8988T (cell line): ENCODE measurements around the gene RAPGEFL1.
"Not testable (repeated sequence)": the region's sequence is repeated elsewhere in the genome, so short reads cannot be mapped to it uniquely, and the experiment has no call there.

ENCODE experiments used
- DNase-seq: peaks from one replicate; pipeline ENCODE4 v3.0.0; 2011

The RAPGEFL1 gene

DNA sequence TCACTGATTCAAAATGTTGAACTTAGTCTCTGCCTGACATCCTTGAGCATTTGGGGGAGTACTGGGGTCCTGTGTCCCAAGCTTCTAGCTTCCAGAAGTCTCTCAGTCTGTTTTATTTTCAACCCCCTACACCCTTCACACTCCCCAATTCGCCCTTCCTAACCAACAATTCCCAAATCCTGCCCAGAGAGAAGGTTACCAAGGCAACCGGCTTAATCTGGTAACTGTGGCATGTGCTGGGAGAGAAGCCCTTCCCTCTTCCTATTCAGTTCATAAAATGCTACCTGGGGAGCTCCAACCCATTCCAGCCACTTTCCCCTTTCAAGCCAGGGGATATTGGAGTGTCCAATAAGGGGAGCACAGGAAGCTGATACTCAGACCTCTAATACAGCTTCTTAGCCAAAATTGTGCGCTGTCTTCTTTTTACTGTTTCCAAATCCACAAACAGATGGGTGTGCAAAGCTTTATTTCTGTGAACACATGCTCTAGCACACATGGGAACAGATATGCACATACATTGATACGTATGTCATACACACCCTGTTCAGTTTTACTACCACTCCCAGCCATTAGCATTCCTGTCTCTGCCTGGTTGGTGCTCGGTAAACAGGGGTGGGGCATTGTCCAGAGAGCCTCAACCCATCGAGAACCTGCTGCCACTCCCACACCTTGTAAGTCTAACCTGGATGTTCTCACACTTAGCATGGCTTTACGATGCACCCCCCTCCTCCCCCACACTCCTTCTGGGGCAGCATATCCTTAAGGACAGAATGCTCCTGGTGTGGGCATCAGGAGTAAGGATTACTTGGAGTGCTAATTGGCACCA, 1.1 kb upstream of the RAPGEFL1 start:
- DNase-seq = no peak

DNA sequence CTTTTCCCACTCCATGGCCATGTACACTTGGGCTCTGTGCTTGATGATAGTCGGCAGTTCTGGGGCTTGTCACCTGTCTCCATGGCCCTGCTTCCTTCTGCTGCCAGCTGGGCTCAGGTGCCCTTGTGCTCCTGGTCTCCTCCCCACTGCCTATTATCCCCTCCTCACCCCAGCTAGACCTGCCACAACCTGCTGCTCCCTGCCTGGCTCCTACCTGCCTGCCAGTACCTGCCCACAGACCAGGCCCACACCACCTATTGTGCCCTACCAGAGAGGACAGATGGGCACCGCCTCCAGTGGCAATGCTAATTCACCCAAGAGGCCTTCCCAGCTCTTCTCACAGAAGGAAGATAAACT, 538 bp upstream of the RAPGEFL1 start:
- DNase-seq = no peak

- no peak for DNase-seq
These were observed 841 bp downstream of the RAPGEFL1 start for GRCh38 chr17:40178021-40178601.

GRCh38 chr17:40178660-40179059, 1.4 kb downstream of the RAPGEFL1 start:
- DNase-seq = no peak

DNA sequence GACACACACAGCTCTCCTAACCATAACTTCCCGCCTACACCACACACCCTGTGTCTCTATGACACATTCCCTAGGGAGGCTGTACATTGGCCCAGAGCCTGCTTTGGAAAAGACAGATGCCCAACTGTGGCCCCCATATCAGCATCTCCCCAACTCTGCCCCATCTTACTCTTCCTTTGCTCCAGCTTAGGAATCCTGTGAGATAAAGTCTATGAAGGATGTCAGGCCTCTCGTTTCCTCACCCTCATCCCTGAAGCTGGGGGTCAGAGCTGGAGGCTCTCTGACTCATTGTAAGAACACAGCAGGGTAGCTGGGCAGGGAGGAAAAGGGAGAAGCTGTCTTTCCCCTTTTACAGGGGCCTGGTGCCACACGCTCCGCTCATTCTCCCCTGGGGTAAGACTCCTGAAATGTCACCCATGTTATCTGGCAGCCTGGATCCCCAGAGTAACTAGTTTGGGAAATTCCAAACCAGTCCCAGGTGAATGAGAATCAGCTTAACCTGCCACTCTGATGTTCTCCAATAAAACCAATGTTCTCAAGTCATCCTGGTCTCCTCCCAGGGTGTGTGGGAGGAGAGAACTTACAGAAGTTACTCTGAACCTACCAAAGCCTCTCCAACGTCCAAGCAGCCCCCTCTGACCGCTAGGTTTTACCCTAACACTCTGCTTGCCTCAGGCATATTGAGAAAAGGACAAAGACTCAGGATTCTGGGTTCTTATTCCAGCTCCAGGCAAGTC, 2.8 kb downstream of the RAPGEFL1 start:
- DNase-seq = no peak

GRCh38 chr17:40180694-40181093, 3.4 kb downstream of the RAPGEFL1 start:
- no peak for DNase-seq

GRCh38 chr17:40181205-40181604, 3.9 kb downstream of the RAPGEFL1 start:
- no peak for DNase-seq

DNA sequence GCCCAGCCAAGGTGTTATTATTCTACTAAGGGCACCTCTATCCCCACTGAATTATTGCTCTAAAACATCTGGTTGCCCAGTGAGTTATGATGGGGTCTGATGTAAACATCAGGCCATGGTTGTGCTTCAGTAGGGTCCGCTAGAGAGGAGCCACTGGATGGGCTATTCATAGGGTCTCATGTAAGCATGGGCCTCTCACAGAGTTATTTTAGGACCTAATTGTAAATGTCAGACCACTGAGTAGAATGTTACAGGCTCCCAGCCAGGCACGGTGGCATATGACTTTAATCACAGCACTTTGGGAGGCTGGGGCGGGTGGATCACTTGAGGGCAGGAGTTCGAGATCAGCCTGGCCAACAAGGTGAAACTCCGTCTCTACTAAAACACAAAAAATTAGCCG, 5.3 kb downstream of the RAPGEFL1 start:
- no peak for DNase-seq

DNA sequence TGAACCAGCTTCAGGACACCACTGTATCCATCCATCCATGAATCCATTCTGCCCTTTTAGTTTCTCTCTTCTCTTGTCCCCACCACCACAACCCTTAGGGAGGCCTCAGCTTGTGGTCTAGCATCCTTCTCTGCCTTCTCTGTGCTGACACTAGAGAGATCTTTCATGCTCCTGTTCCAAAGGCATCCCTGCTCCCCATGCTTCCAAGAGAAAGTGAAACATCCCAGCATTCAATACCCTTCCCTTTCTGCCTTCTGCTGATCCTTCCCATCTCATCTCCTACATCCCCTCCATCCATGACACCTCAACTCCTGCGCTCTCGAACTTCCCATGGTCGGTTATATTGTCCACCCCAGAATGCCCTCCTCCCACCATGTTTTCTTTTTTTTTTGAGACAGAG, 10.0 kb downstream of the RAPGEFL1 start:
- DNase-seq = no peak

DNA sequence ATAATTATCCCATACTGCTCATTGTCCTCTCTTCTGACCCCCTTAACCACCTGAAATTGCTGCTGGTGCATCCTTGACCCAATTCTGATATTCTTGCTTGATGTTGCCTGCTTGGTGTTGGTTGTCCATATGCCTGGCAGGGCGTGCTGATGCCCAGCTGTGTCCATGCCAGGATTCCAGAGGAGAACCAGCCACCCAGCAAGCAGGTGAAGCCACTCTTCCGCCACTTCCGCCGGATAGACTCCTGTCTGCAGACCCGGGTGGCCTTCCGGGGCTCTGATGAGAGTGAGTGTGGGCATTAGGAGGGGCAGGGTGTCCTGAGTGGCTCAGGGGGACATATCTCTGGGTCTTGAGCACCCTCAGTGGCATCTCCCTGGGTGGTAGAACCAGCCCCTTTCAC, 11.4 kb downstream of the RAPGEFL1 start:
- DNase-seq = no peak

- DNase-seq = peak; percentile 87
These were observed 13.1 kb downstream of the RAPGEFL1 start for GRCh38 chr17:40190197-40191021.

GRCh38 chr17:40191237-40192208, 14.3 kb downstream of the RAPGEFL1 start:
- no peak for DNase-seq

- DNase-seq = no peak
These were observed 15.7 kb downstream of the RAPGEFL1 start for GRCh38 chr17:40192961-40193360.

- DNase-seq = no peak
These were observed 17.6 kb downstream of the RAPGEFL1 start for GRCh38 chr17:40194821-40195220.

- DNase-seq = no peak
These were observed 20.3 kb downstream of the RAPGEFL1 start for GRCh38 chr17:40197550-40197949.

DNA sequence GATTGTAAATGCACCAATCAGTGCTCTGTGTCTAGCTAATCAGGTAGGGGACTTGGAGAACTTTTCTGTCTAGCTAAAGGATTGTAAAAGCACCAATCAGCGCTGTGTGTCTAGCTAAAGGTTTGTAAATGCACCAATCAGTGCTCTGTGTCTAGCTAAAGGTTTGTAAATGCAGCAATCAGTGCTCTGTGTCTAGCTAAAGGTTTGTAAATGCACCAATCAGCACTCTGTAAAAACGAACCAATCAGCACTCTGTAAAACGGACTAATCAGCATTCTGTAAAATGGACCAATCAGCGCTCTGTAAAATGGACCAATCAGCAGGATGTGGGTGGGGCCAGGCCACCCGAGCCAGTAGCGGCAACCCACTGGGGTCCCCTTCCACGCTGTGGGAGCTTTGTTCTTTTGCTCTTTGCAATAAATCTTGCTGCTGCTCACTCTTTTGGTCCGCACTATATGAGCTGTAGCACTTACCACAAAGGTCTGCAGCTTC, 20.7 kb downstream of the RAPGEFL1 start:
- DNase-seq = not testable (repeated sequence)

GRCh38 chr17:40198576-40198975, 21.3 kb downstream of the RAPGEFL1 start:
- DNase-seq = no peak

DNA sequence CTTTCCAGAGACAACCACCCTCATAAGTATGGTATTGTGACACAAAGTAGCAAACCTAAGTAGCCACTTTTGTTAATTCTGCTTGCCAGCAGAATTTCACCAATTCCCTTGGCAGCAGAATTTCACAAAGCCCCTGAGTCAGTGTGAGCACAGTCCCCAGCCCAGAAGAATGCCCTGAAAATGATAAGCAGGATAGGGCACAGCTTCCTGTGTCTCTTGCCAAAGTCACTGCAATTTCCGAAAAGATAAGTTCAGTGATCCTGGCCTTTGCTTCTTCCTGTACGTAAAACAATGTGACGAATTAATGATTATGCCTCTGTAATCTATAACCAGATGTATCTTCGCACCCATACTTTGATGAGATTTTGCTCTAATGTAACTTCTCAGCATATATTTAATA, 25.9 kb downstream of the RAPGEFL1 start:
- no peak for DNase-seq

GRCh38 chr17:40206193-40206592, 28.9 kb downstream of the RAPGEFL1 start:
- DNase-seq = not testable (repeated sequence)

DNA sequence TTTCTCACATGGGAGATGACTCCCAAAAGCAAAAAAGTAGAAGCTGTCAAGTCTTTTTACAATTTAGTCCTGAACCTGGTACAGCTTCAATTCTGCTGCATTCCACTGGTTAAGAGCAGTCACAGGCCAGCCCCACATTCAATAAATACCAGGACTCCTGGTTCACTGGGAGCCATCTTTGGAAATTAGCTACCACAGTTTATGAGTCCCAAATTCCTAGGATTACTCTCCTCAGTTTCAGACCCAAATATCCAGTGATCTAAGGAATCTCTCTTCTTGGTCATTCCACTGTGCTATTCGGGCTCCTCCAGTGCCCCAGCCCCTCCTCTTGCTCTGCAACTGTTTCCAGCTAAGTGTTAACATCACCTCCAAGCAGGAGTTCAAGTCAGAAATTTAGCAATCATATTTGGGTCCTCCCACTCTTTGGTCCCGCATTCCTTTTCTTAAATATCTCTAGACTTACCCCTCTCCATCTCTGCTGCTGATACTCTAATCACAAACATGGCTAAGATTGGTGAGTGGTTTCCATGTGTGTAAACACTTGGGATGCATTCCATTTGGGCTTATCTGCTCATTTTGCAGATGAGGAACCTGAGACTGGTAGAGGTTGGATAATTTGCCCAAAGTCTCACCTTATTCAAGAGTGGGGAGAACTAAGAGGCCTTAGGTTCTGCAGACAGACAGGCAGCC, 32.3 kb downstream of the RAPGEFL1 start:
- DNase-seq = no peak

DNA sequence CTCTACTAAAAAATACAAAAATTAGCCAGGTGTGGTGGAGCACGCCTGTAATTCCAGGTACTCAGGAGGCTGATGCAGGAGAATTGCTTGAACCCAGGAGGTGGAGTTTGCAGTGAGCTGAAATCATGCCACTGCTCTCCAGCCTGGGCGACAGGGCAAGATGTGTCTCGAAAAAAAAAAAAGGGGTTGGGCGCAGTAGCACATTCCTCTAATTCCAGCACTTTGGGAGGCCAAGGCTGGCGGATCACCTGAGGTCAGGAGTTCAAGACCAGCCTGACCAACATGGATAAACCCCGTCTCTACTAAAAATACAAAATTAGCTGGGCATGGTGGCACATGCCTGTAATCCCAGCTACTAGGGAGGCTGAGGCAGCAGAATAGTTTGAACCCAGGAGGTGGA, 36.6 kb downstream of the RAPGEFL1 start:
- DNase-seq = not testable (repeated sequence)
